Activated CD8-positive, alpha-beta memory T cell treated with anti-CD3 and anti-CD28 coated beads for 48 hours (primary cell): ENCODE results near the gene GUCD1.

Source experiments
- DNase-seq, 3 experiments: peaks; one replicate each; pipeline ENCODE4 v3.0.0-alpha.2; 2020; ENCODE audit warnings: low read depth in 2 of 3, low spot score in 2 of 3

Gene GUCD1

GRCh38 chr22:24504540-24504939, 50.4 kb downstream of the GUCD1 start:
- DNase-seq, result no peak

GRCh38 chr22:24503843-24504338, 51.0 kb downstream of the GUCD1 start:
- no peak for DNase-seq

- peak in 2 of 3 experiments; percentile 26 to 40 for DNase-seq
Observed at GRCh38 chr22:24503137-24503842, 51.6 kb downstream of the GUCD1 start.

- no peak for DNase-seq
Observed at GRCh38 chr22:24502541-24502940, 52.4 kb downstream of the GUCD1 start.

GRCh38 chr22:24502034-24502433, 52.9 kb downstream of the GUCD1 start:
- DNase-seq, result no peak

- no peak for DNase-seq
Observed at GRCh38 chr22:24501301-24502005, 53.5 kb downstream of the GUCD1 start.

- DNase-seq, result no peak
Observed at GRCh38 chr22:24500277-24500820, 54.6 kb downstream of the GUCD1 start.

GRCh38 chr22:24499706-24500276, 55.1 kb downstream of the GUCD1 start:
- no peak for DNase-seq

- no peak for DNase-seq
Observed at GRCh38 chr22:24498824-24499223, 56.1 kb downstream of the GUCD1 start.

GRCh38 chr22:24497841-24498258, 57.1 kb downstream of the GUCD1 start:
- DNase-seq, result no peak

- no peak for DNase-seq
Observed at GRCh38 chr22:24496661-24497060, 58.3 kb downstream of the GUCD1 start.

GRCh38 chr22:24496234-24496633, 58.7 kb downstream of the GUCD1 start:
- no peak for DNase-seq

GRCh38 chr22:24495365-24495675, 59.6 kb downstream of the GUCD1 start:
- no peak for DNase-seq

GRCh38 chr22:24494528-24495364, 60.2 kb downstream of the GUCD1 start, which contains the start of gene UPB1:
Gene UPB1 (plus strand): TSS chr22:24495332. CDS start chr22:24495404, 72 bp downstream.
- DNase-seq, result no peak

- DNase-seq, result no peak
Observed at GRCh38 chr22:24494167-24494527, 60.8 kb downstream of the GUCD1 start.

- no peak for DNase-seq
Observed at GRCh38 chr22:24492391-24492790, 62.5 kb downstream of the GUCD1 start.
